Endothelial cell of umbilical vein (primary cell): ENCODE results near the gene VAV3. TPM values are rescaled to one million over a fixed set of nuclear protein-coding genes. Genes with fewer than 3 reads are reported as not detected.
"Not testable (repeated sequence)": the region's sequence is repeated elsewhere in the genome, so short reads cannot be mapped to it uniquely, and the experiment has no call there.

ENCODE experiments used
- BruUV-seq: library from RNA; stranded (reverse); fragments of 400-500 nt; replicated peaks from 2 replicates; lab custom pipeline; 2021; lab: Mats Ljungman, UMichigan
- CTCF ChIA-PET: fragments of 300-600, 350-600 bp; sonication (Branson Sonifier 250); formaldehyde crosslinking; loops from one replicate; lab custom pipeline; 2021; ENCODE audit warnings: antibody characterized with exemption, inconsistent platforms; lab: Charles Lee
- POLR2A ChIA-PET: fragments of 300-600, 350-600 bp; sonication (Branson Sonifier 250); formaldehyde crosslinking; loops from one replicate; lab custom pipeline; 2021; ENCODE audit warnings: antibody characterized with exemption, inconsistent platforms; lab: Charles Lee
- DNase-seq: peaks from one replicate; pipeline ENCODE4 v3.0.0-alpha.2; 2011; ENCODE audit warnings: low read depth, low spot score
- FAIRE-seq: peaks from 2 replicates; lab custom pipeline; 2011; peaks lifted over from hg19 to GRCh38; lab: Jason Lieb, UNC
- H2AFZ ChIP-seq: 2 replicates; pipeline ENCODE4 v1.6.0; 2012; ENCODE audit warnings: low read depth, low read length, control low read depth, inconsistent platforms
- H3K27ac ChIP-seq: 2 replicates; pipeline ENCODE4 v1.5.1; 2011; ENCODE audit warnings: low read depth, mild to moderate bottlenecking, control low read depth, low read length, moderate library complexity; ENCODE audit not compliant: insufficient read depth
- H3K27me3 ChIP-seq, 2 experiments: 2 replicates each; pipeline versions ENCODE4 v1.6.0 to v1.6.1; 2011; ENCODE audit warnings: low read length in 2 of 2, mixed read lengths in 1 of 2; ENCODE audit not compliant: control insufficient read depth in 2 of 2, insufficient read depth in 2 of 2
- H3K36me3 ChIP-seq, 2 experiments: 2 replicates in 1 of 2; 3 replicates in 1 of 2; pipeline ENCODE4 v1.5.1; 2011; ENCODE audit warnings: low read length in 2 of 2, mild to moderate bottlenecking in 1 of 2, moderate library complexity in 1 of 2; ENCODE audit not compliant: control insufficient read depth in 2 of 2, insufficient read depth in 2 of 2; ENCODE audit errors: extremely low read depth in 1 of 2
- H3K4me1 ChIP-seq: 3 replicates; pipeline ENCODE4 v1.5.1; 2011; ENCODE audit warnings: mild to moderate bottlenecking, low read length; ENCODE audit not compliant: control insufficient read depth, insufficient read depth; ENCODE audit errors: extremely low read depth
- H3K4me2 ChIP-seq: 2 replicates; pipeline ENCODE4 v1.6.1; 2011; ENCODE audit warnings: low read length, control low read depth, mixed read lengths; ENCODE audit not compliant: insufficient read depth
- H3K4me3 ChIP-seq, 3 experiments: fragments of 200-600 bp in 1 of 3; sonication (generic), shearing (Covaris generic) in 1 of 3; replicated peaks in 1 of 3; 2 replicates each; pipeline ENCODE4 v1.5.1; 2011 to 2016; ENCODE audit warnings: control low read depth in 3 of 3, low read length in 3 of 3, mild to moderate bottlenecking in 2 of 3, inconsistent platforms in 1 of 3, low read depth in 1 of 3, moderate library complexity in 1 of 3; ENCODE audit not compliant: insufficient read depth in 1 of 3
- H3K79me2 ChIP-seq: 2 replicates; pipeline ENCODE4 v1.6.0; 2012; ENCODE audit warnings: low read length, inconsistent platforms; ENCODE audit not compliant: control insufficient read depth, insufficient read depth
- H3K9ac ChIP-seq: replicated peaks from 2 replicates; pipeline ENCODE3; 2011; ENCODE audit warnings: low read length, control low read depth; ENCODE audit not compliant: insufficient read depth; ENCODE audit errors: extremely low read depth
- H3K9me1 ChIP-seq: replicated peaks from 3 replicates; pipeline ENCODE4 v1.6.0; 2011; ENCODE audit warnings: mild to moderate bottlenecking, low read length; ENCODE audit not compliant: control insufficient read depth, insufficient read depth; ENCODE audit errors: extremely low read depth
- H3K9me3 ChIP-seq: replicated peaks from 2 replicates; pipeline ENCODE4 v1.5.1; 2012; ENCODE audit warnings: low read length, inconsistent platforms; ENCODE audit not compliant: control insufficient read depth, insufficient read depth
- H4K20me1 ChIP-seq: replicated peaks from 2 replicates; pipeline ENCODE3; 2011; ENCODE audit warnings: mild to moderate bottlenecking, low read length; ENCODE audit not compliant: control insufficient read depth, insufficient read depth; ENCODE audit errors: extremely low read depth
- EZH2 ChIP-seq: IDR thresholded peaks from 2 replicates; pipeline ENCODE4 v1.6.1; 2012; ENCODE audit warnings: borderline replicate concordance, low read depth, mild to moderate bottlenecking, moderate library complexity, low read length, inconsistent platforms; ENCODE audit not compliant: severe bottlenecking
- MAX ChIP-seq: IDR thresholded peaks from 2 replicates; pipeline ENCODE4 v1.6.1; 2011; ENCODE audit not compliant: insufficient read depth, insufficient read length
- dilution Hi-C: fragments of 300-500 bp; cut with MboI; formaldehyde crosslinking; loops from one replicate; pipeline ENCODE4 v1.15.0; 2019; ENCODE audit warnings: low sequenced_read_pairs; ENCODE audit not compliant: extremely low pct_ligation_motif_present
- intact Hi-C: fragments of 100-400 bp; cut with micrococcal nuclease; formaldehyde crosslinking; loops from one replicate; pipeline ENCODE4 v1.10.0; 2022
- polyA plus RNA-seq, 4 experiments: library from polyadenylated mRNA; depleted of rRNA in 3 of 4; stranded (reverse) in 3 of 4; unstranded in 1 of 4; fragments of >200 nt; gene quantifications; 2 replicates each; pipeline versions ENCODE4 v1.2.1 to v1.2.3, GENCODE V29; 2011 to 2012; ENCODE audit warnings: missing spikeins in 1 of 4
- total RNA-seq: library from RNA; stranded (reverse); gene quantifications from 2 replicates; pipeline ENCODE4 v1.2.3, GENCODE V29; 2021

The VAV3 gene
- total and polyA plus RNA-seq, 2 donors (not counting 3 experiments of a cell fraction or from before 2014, with no cell fraction given), result 0.18 to 1.5 TPM

GRCh38 chr1:107702946-107703571 is 261.9 kb downstream of the VAV3 start:
- H3K36me3 ChIP-seq, result no peaks in the 10 kb centered on the region
- H3K9me3 ChIP-seq, result no peaks in the 10 kb centered on the region
- DNase-seq (no peak), FAIRE-seq (no peak)
- POLR2A ChIA-PET, result no interaction called here
- CTCF ChIA-PET, result no interaction called here
- no peak overlapping the region for H2AFZ ChIP-seq
- no peak overlapping the region for H3K4me3 ChIP-seq
- no peaks in the 10 kb centered on the region for H3K4me1 ChIP-seq
- dilution Hi-C loops (no loop called here), intact Hi-C loops (no loop called here)
- no peaks in the 10 kb centered on the region for H3K27me3 ChIP-seq
- no peaks in the 10 kb centered on the region for H3K79me2 ChIP-seq
- TF ChIP-seq EZH2 (no peak), MAX (no peak)
- no peaks in the 10 kb centered on the region for H4K20me1 ChIP-seq
- BruUV-seq, result no TSS peak
- H3K4me2 ChIP-seq, result no peak overlapping the region
- H3K9me1 ChIP-seq, result no peaks in the 10 kb centered on the region
- H3K27ac ChIP-seq, result no peak overlapping the region
- no peak overlapping the region for H3K9ac ChIP-seq

- H3K9me3 ChIP-seq, H3K79me2 ChIP-seq, POLR2A ChIA-PET, dilution Hi-C loops, H3K9me1 ChIP-seq, H3K4me3 ChIP-seq, H3K4me1 ChIP-seq, H4K20me1 ChIP-seq, DNase-seq, H3K4me2 ChIP-seq, CTCF ChIA-PET, BruUV-seq, H3K27me3 ChIP-seq, H3K9ac ChIP-seq, H3K36me3 ChIP-seq, H2AFZ ChIP-seq, intact Hi-C loops, H3K27ac ChIP-seq, FAIRE-seq: not testable (repeated sequence)
These were observed 264.3 kb downstream of the VAV3 start for GRCh38 chr1:107700651-107701050.
